ENCODE measurements around the gene EPB41L3. TPM values are rescaled to one million over a fixed set of nuclear protein-coding genes. Genes with fewer than 3 reads are reported as not detected.

Gene EPB41L3
- total RNA-seq, 2 experiments from 2014 or later, result 0.10 TPM; not detected in 1

- peaks cover 4% of the 10 kb centered on the region for H3K9me3 Mint-ChIP-seq (ENCODE audit: insufficient read depth)
- no peak for DNase-seq
- H3K4me3 Mint-ChIP-seq, result no peak overlapping the region
- no peaks in the 10 kb centered on the region for H3K4me1 Mint-ChIP-seq (ENCODE audit: low read depth)
- no peaks in the 10 kb centered on the region for H3K36me3 Mint-ChIP-seq (ENCODE audit: low read depth)
- no peak for ATAC-seq
- CTCF ChIA-PET, result no interaction called here
- H3K27me3 Mint-ChIP-seq (ENCODE audit: low read depth), result peaks cover 2% of the 10 kb centered on the region
- H3K27ac Mint-ChIP-seq, result no peak overlapping the region
- POLR2A ChIA-PET, result no interaction called here
Measured at GRCh38 chr18:5478261-5478660, 65.5 kb downstream of the EPB41L3 start.

- ChIA-PET CTCF (no interaction called here), POLR2A (no interaction called here)
- H3K27me3 Mint-ChIP-seq (ENCODE audit: low read depth), result peaks cover 2% of the 10 kb centered on the region
- no peaks in the 10 kb centered on the region for H3K4me1 Mint-ChIP-seq (ENCODE audit: low read depth)
- no peaks in the 10 kb centered on the region for H3K36me3 Mint-ChIP-seq (ENCODE audit: low read depth)
- no peak overlapping the region for H3K27ac Mint-ChIP-seq
- H3K4me3 Mint-ChIP-seq, result no peak overlapping the region
- no peaks in the 10 kb centered on the region for H3K9me3 Mint-ChIP-seq (ENCODE audit: insufficient read depth)
- no peak for ATAC-seq
- DNase-seq, result no peak
Measured at GRCh38 chr18:5476961-5477800, 66.6 kb downstream of the EPB41L3 start.

- CTCF ChIA-PET, result no interaction called here
- no peaks in the 10 kb centered on the region for H3K4me1 Mint-ChIP-seq (ENCODE audit: low read depth)
- ATAC-seq, result no peak
Measured at GRCh38 chr18:5475267-5475666, 68.5 kb downstream of the EPB41L3 start.

GRCh38 chr18:5469340-5469739 lies 74.5 kb downstream of the EPB41L3 start:
- Mint-ChIP-seq H3K9me3 (ENCODE audit: insufficient read depth) (no peaks in the 10 kb centered on the region), H3K27me3 (ENCODE audit: low read depth) (peaks cover 3% of the 10 kb centered on the region), H3K4me1 (ENCODE audit: low read depth) (no peaks in the 10 kb centered on the region), H3K27ac (no peak overlapping the region), H3K36me3 (ENCODE audit: low read depth) (no peaks in the 10 kb centered on the region), H3K4me3 (no peak overlapping the region)
- ChIA-PET CTCF (no interaction called here), POLR2A (no interaction called here)
- DNase-seq (no peak), ATAC-seq (no peak)

More at GRCh38 chr18:5475267-5475666, 68.5 kb downstream of the EPB41L3 start:
- H3K9me3 Mint-ChIP-seq (ENCODE audit: insufficient read depth), result no peaks in the 10 kb centered on the region
- H3K27ac Mint-ChIP-seq, result no peak overlapping the region
- H3K36me3 Mint-ChIP-seq (ENCODE audit: low read depth), result no peaks in the 10 kb centered on the region
- H3K27me3 Mint-ChIP-seq (ENCODE audit: low read depth), result no peaks in the 10 kb centered on the region
- no peak for DNase-seq
- no peak overlapping the region for H3K4me3 Mint-ChIP-seq
- POLR2A ChIA-PET, result no interaction called here

- CTCF ChIA-PET, result no interaction called here
- DNase-seq (no peak), ATAC-seq (no peak)
- H3K27ac Mint-ChIP-seq, result no peak overlapping the region
- H3K4me1 Mint-ChIP-seq (ENCODE audit: low read depth), result no peaks in the 10 kb centered on the region
- no peak overlapping the region for H3K4me3 Mint-ChIP-seq
- no peaks in the 10 kb centered on the region for H3K9me3 Mint-ChIP-seq (ENCODE audit: insufficient read depth)
- POLR2A ChIA-PET, result no interaction called here
- peaks cover 3% of the 10 kb centered on the region for H3K27me3 Mint-ChIP-seq (ENCODE audit: low read depth)
- no peaks in the 10 kb centered on the region for H3K36me3 Mint-ChIP-seq (ENCODE audit: low read depth)
Measured at GRCh38 chr18:5468394-5468793, 75.4 kb downstream of the EPB41L3 start.

GRCh38 chr18:5467671-5468070 lies 76.1 kb downstream of the EPB41L3 start:
- no peaks in the 10 kb centered on the region for H3K4me1 Mint-ChIP-seq (ENCODE audit: low read depth)
- H3K27me3 Mint-ChIP-seq (ENCODE audit: low read depth), result peaks cover 3% of the 10 kb centered on the region
- no peaks in the 10 kb centered on the region for H3K36me3 Mint-ChIP-seq (ENCODE audit: low read depth)
- DNase-seq, result no peak
- H3K27ac Mint-ChIP-seq, result no peak overlapping the region
- no peaks in the 10 kb centered on the region for H3K9me3 Mint-ChIP-seq (ENCODE audit: insufficient read depth)
- ATAC-seq, result no peak
- H3K4me3 Mint-ChIP-seq, result no peak overlapping the region
- ChIA-PET POLR2A (no interaction called here), CTCF (no interaction called here)

- Mint-ChIP-seq H3K27me3 (ENCODE audit: low read depth) (peaks cover 3% of the 10 kb centered on the region), H3K36me3 (ENCODE audit: low read depth) (no peaks in the 10 kb centered on the region), H3K4me1 (ENCODE audit: low read depth) (no peaks in the 10 kb centered on the region), H3K27ac (no peak overlapping the region), H3K4me3 (no peak overlapping the region), H3K9me3 (ENCODE audit: insufficient read depth) (no peaks in the 10 kb centered on the region)
- ATAC-seq (no peak), DNase-seq (no peak)
- CTCF ChIA-PET, result no interaction called here
- POLR2A ChIA-PET, result no interaction called here
Measured at GRCh38 chr18:5466256-5466655, 77.5 kb downstream of the EPB41L3 start.

- peaks cover 3% of the 10 kb centered on the region for H3K27me3 Mint-ChIP-seq (ENCODE audit: low read depth)
- ATAC-seq, result no peak
- no peaks in the 10 kb centered on the region for H3K36me3 Mint-ChIP-seq (ENCODE audit: low read depth)
- H3K4me3 Mint-ChIP-seq, result no peak overlapping the region
- ChIA-PET POLR2A (no interaction called here), CTCF (no interaction called here)
- no peaks in the 10 kb centered on the region for H3K9me3 Mint-ChIP-seq (ENCODE audit: insufficient read depth)
- no peak for DNase-seq
- H3K4me1 Mint-ChIP-seq (ENCODE audit: low read depth), result no peaks in the 10 kb centered on the region
- no peak overlapping the region for H3K27ac Mint-ChIP-seq
Measured at GRCh38 chr18:5464251-5464650, 79.5 kb downstream of the EPB41L3 start.

GRCh38 chr18:5463831-5464230 lies 80.0 kb downstream of the EPB41L3 start:
- no peaks in the 10 kb centered on the region for H3K9me3 Mint-ChIP-seq (ENCODE audit: insufficient read depth)
- ATAC-seq (no peak), DNase-seq (no peak)
- H3K4me3 Mint-ChIP-seq, result no peak overlapping the region
- peaks cover 3% of the 10 kb centered on the region for H3K27me3 Mint-ChIP-seq (ENCODE audit: low read depth)
- H3K27ac Mint-ChIP-seq, result no peak overlapping the region
- POLR2A ChIA-PET, result no interaction called here
- CTCF ChIA-PET, result no interaction called here
- H3K4me1 Mint-ChIP-seq (ENCODE audit: low read depth), result no peaks in the 10 kb centered on the region
- no peaks in the 10 kb centered on the region for H3K36me3 Mint-ChIP-seq (ENCODE audit: low read depth)

GRCh38 chr18:5463390-5463789 lies 80.4 kb downstream of the EPB41L3 start:
- peaks cover 3% of the 10 kb centered on the region for H3K27me3 Mint-ChIP-seq (ENCODE audit: low read depth)
- ATAC-seq (no peak), DNase-seq (no peak)
- no peak overlapping the region for H3K27ac Mint-ChIP-seq
- H3K4me3 Mint-ChIP-seq, result no peak overlapping the region
- POLR2A ChIA-PET, result interaction anchor here (0.6 kb wide), 1 partner anchor 248 kb away, joined by 3 read pairs; no protein-coding TSS in a partner anchor
- no peaks in the 10 kb centered on the region for H3K9me3 Mint-ChIP-seq (ENCODE audit: insufficient read depth)
- no peaks in the 10 kb centered on the region for H3K36me3 Mint-ChIP-seq (ENCODE audit: low read depth)
- H3K4me1 Mint-ChIP-seq (ENCODE audit: low read depth), result no peaks in the 10 kb centered on the region
- CTCF ChIA-PET, result no interaction called here

GRCh38 chr18:5462227-5462626 lies 81.6 kb downstream of the EPB41L3 start:
- DNase-seq, result no peak
- Mint-ChIP-seq H3K4me1 (ENCODE audit: low read depth) (no peaks in the 10 kb centered on the region), H3K27me3 (ENCODE audit: low read depth) (peaks cover 3% of the 10 kb centered on the region), H3K4me3 (no peak overlapping the region), H3K27ac (no peak overlapping the region), H3K36me3 (ENCODE audit: low read depth) (no peaks in the 10 kb centered on the region), H3K9me3 (ENCODE audit: insufficient read depth) (no peaks in the 10 kb centered on the region)
- ATAC-seq, result no peak
- CTCF ChIA-PET, result no interaction called here
- POLR2A ChIA-PET, result no interaction called here

GRCh38 chr18:5461041-5461440 lies 82.8 kb downstream of the EPB41L3 start:
- Mint-ChIP-seq H3K4me3 (no peak overlapping the region), H3K4me1 (ENCODE audit: low read depth) (no peaks in the 10 kb centered on the region), H3K27me3 (ENCODE audit: low read depth) (no peaks in the 10 kb centered on the region), H3K36me3 (ENCODE audit: low read depth) (no peaks in the 10 kb centered on the region), H3K27ac (no peak overlapping the region), H3K9me3 (ENCODE audit: insufficient read depth) (no peaks in the 10 kb centered on the region)
- DNase-seq (no peak), ATAC-seq (no peak)
- ChIA-PET POLR2A (no interaction called here), CTCF (no interaction called here)

GRCh38 chr18:5457462-5457957 lies 86.3 kb downstream of the EPB41L3 start:
- CTCF ChIA-PET, result no interaction called here
- no peak overlapping the region for H3K4me3 Mint-ChIP-seq

More at GRCh38 chr18:5457462-5457957, 86.3 kb downstream of the EPB41L3 start:
- no peaks in the 10 kb centered on the region for H3K27me3 Mint-ChIP-seq (ENCODE audit: low read depth)
- DNase-seq (no peak), ATAC-seq (no peak)
- no peaks in the 10 kb centered on the region for H3K9me3 Mint-ChIP-seq (ENCODE audit: insufficient read depth)
- POLR2A ChIA-PET, result interaction anchor here (0.8 kb wide), 1 partner anchor 223 kb away, joined by 4 read pairs; no protein-coding TSS in a partner anchor
- no peaks in the 10 kb centered on the region for H3K4me1 Mint-ChIP-seq (ENCODE audit: low read depth)
- H3K36me3 Mint-ChIP-seq (ENCODE audit: low read depth), result no peaks in the 10 kb centered on the region
- H3K27ac Mint-ChIP-seq, result no peak overlapping the region

Data from activated CD8-positive, alpha-beta T cell treated with anti-CD3 and anti-CD28 coated beads, Interleukin-2, amount 10 ng/mL, durations not matched to agents 7 days and 5 days (primary cell).